ENCODE data around the gene GNAT1.
A peak's percentile ranks its signal among the peaks of the same experiment; 100 is the strongest.

The GNAT1 gene

GRCh38 chr3:50190936-50191660 lies at the start of gene GNAT1:
GNAT1 (plus strand) TSS chr3:50191610; CDS start chr3:50191726, 116 bp downstream.
- DNase-seq: no peak

GRCh38 chr3:50146316-50146901 lies 45.0 kb upstream of the GNAT1 start:
- DNase-seq: no peak

GRCh38 chr3:50147016-50147415 lies 44.4 kb upstream of the GNAT1 start:
- no peak for DNase-seq

- no peak for DNase-seq
Observed at GRCh38 chr3:50147447-50147846, 44.0 kb upstream of the GNAT1 start.

GRCh38 chr3:50147861-50148260 lies 43.5 kb upstream of the GNAT1 start:
- no peak for DNase-seq

GRCh38 chr3:50150404-50150750 lies 41.0 kb upstream of the GNAT1 start:
- no peak for DNase-seq

GRCh38 chr3:50150863-50151686 lies 40.3 kb upstream of the GNAT1 start:
- no peak for DNase-seq

GRCh38 chr3:50151728-50152127 lies 39.7 kb upstream of the GNAT1 start:
- no peak for DNase-seq

- no peak for DNase-seq
Observed at GRCh38 chr3:50153782-50154475, 37.5 kb upstream of the GNAT1 start.

- no peak for DNase-seq
Observed at GRCh38 chr3:50154476-50154839, 37.0 kb upstream of the GNAT1 start.

- peak; percentile 80 for DNase-seq
Observed at GRCh38 chr3:50154840-50155490, 36.4 kb upstream of the GNAT1 start, which contains the start of gene SEMA3F. SEMA3F (plus strand) TSS chr3:50155324; CDS start chr3:50159623, 4,299 bp downstream.

GRCh38 chr3:50155491-50155878 lies 35.9 kb upstream of the GNAT1 start:
- DNase-seq: peak; percentile 23

- DNase-seq: no peak
Observed at GRCh38 chr3:50155891-50156290, 35.5 kb upstream of the GNAT1 start.

GRCh38 chr3:50156549-50157493 lies 34.6 kb upstream of the GNAT1 start:
- no peak for DNase-seq

GRCh38 chr3:50157827-50158529 lies 33.4 kb upstream of the GNAT1 start:
- no peak for DNase-seq

- no peak for DNase-seq
Observed at GRCh38 chr3:50158530-50159146, 32.8 kb upstream of the GNAT1 start.

- no peak for DNase-seq
Observed at GRCh38 chr3:50160561-50160983, 30.8 kb upstream of the GNAT1 start.

- DNase-seq: no peak
Observed at GRCh38 chr3:50161320-50161719, 30.1 kb upstream of the GNAT1 start.

GRCh38 chr3:50162034-50162883 lies 29.2 kb upstream of the GNAT1 start:
- no peak for DNase-seq

Measured in activated T-cell treated with anti-CD3 and anti-CD28 coated beads, Interleukin-2, amount 50 U/mL, for 1 hour (primary cell).